Activated CD4-positive, alpha-beta T cell treated with anti-CD3 and anti-CD28 coated beads, Interleukin-2, amount 10 ng/mL, durations not matched to agents 7 days and 5 days (primary cell): ENCODE results near the gene DHX58. TPM values are rescaled to one million over a fixed set of nuclear protein-coding genes. Genes with fewer than 3 reads are reported as not detected.

Experiments used
- CTCF ChIA-PET: fragments of 350-600 bp; sonication (Branson Sonifier 250); formaldehyde crosslinking; loops from one replicate; lab custom pipeline; 2021; ENCODE audit warnings: antibody characterized with exemption; lab: Charles Lee
- POLR2A ChIA-PET: fragments of 350-600 bp; sonication (Branson Sonifier 250); formaldehyde crosslinking; loops from one replicate; lab custom pipeline; 2021; ENCODE audit warnings: antibody characterized with exemption; lab: Charles Lee
- DNase-seq: peaks from one replicate; pipeline ENCODE4 v3.0.0-alpha.2; 2020
- H3K27ac Mint-ChIP-seq: one replicate; pipeline ENCODE4 v1.8.0; 2021; ENCODE audit warnings: mild to moderate bottlenecking, moderate library complexity, mixed read lengths
- H3K27me3 Mint-ChIP-seq: one replicate; pipeline ENCODE4 v1.8.0; 2021; ENCODE audit warnings: mixed read lengths
- H3K36me3 Mint-ChIP-seq: one replicate; pipeline ENCODE4 v1.8.0; 2021; ENCODE audit warnings: low read depth, mixed read lengths
- H3K4me1 Mint-ChIP-seq: one replicate; pipeline ENCODE4 v1.8.0; 2021; ENCODE audit warnings: mixed read lengths
- H3K4me3 Mint-ChIP-seq: one replicate; pipeline ENCODE4 v1.8.0; 2021; ENCODE audit warnings: mild to moderate bottlenecking, moderate library complexity, mixed read lengths
- H3K9me3 Mint-ChIP-seq: one replicate; pipeline ENCODE4 v1.8.0; 2021; ENCODE audit warnings: mixed read lengths
- total RNA-seq, 2 experiments: library from RNA; stranded (reverse); gene quantifications; one replicate each; pipeline ENCODE4 v1.2.3, GENCODE V29; 2021

The DHX58 gene
- total RNA-seq, 2 experiments from 2014 or later, result 52.4 to 54.3 TPM

DNA sequence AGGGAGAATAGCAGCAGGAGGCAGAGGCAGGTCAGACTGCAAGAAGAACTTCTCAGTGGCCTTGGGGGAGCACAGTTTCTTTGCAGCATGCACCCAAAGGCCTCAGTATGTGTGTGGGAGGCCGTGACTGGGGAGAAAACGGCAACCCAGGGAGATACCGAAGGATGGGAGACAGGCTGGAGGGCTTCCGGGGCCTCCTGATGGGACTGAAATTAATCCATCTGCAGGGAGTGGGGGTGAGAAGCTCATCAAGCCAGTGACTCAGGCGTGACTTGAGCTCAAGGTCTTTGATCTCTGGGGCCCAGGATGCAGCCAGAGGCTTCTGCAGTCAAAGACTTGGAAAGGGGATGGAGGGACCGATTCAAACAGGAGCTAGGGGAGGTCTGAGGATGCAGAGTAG lies 57.0 kb downstream of the DHX58 start:
- H3K27me3 Mint-ChIP-seq, result peaks cover 39% of the 10 kb centered on the region
- CTCF ChIA-PET, result interaction anchor here (0.6 to 1.6 kb wide), 5 partner anchors 10 to 126 kb away, joined by 3 to 4 read pairs (median 3); no protein-coding TSS in a partner anchor

DNA sequence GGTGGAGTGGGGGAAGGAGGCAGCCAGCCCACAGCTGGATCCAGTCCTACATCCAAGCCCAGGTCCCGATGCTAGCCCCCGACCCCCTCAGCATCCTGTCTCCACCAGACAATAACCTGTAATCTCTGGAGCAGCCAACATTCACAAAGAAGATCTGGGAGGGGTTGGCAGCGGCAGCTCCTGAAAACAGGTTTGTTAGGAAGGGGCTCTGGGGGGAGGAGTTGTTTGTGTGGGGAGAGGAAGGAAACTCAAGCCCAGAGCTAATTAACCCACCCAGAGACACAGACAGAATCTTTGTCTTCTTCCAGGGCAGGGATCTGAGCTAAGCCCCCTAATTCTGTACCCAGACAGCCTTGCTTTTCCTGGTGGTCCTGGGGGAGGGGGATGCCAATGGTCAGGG lies 57.5 kb downstream of the DHX58 start:
- Mint-ChIP-seq H3K4me1 (peaks cover 7% of the 10 kb centered on the region), H3K27ac (no peak overlapping the region), H3K4me3 (no peak overlapping the region), H3K27me3 (peaks cover 39% of the 10 kb centered on the region), H3K36me3 (no peaks in the 10 kb centered on the region), H3K9me3 (no peaks in the 10 kb centered on the region)
- POLR2A ChIA-PET, result no interaction called here
- DNase-seq, result no peak
- CTCF ChIA-PET, result interaction anchor here (0.6 to 1.6 kb wide), 6 partner anchors 11 to 126 kb away, joined by 3 to 7 read pairs (median 4); no protein-coding TSS in a partner anchor

More for the DNA sequence above, 57.0 kb downstream of the DHX58 start:
- no peaks in the 10 kb centered on the region for H3K9me3 Mint-ChIP-seq
- no peak overlapping the region for H3K27ac Mint-ChIP-seq
- no peak for DNase-seq
- H3K36me3 Mint-ChIP-seq, result no peaks in the 10 kb centered on the region
- POLR2A ChIA-PET, result interaction anchor here (0.6 kb wide), 1 partner anchor 30 kb away, joined by 6 read pairs; no protein-coding TSS in a partner anchor
- no peak overlapping the region for H3K4me3 Mint-ChIP-seq
- peaks cover 11% of the 10 kb centered on the region for H3K4me1 Mint-ChIP-seq

DNA sequence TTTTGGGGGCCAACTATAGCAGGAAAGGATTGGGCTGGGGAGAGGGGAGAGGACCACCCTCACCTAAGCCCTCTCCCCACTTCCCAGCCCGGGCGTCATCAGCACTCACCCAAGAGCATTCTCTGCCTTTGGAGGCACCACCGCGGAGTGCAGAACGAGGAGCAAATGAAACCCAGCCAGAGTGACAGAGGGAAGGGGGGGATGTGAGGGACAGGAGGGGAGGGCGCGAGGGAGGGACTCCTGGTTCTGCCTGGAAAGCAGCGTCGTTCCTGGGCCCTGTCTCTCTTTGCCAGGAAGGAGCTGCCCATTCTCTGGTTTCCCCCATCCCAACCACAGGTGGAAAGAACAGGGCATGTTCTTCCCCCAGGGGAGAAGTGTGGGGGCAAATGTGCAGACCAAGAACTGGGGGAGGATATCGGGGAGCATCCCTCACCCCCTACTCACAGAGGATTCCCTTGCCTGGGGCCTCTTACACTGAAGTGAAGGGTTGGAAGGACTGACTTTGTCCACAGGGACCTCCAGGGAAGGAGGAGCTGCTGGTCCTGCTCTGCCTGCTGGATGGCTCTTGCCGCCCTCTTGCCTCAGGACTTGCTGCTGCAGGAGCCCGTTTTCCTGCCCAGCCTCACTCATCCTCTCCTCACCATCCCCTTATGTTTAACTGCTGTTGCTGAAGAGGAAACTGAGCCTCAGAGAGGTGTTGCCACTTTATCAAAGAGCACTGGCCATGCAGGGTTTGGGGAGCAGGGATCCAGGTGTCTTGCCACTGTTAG lies 58.6 kb downstream of the DHX58 start:
- no peaks in the 10 kb centered on the region for H3K9me3 Mint-ChIP-seq
- no peak overlapping the region for H3K27ac Mint-ChIP-seq
- no peaks in the 10 kb centered on the region for H3K36me3 Mint-ChIP-seq
- CTCF ChIA-PET, result interaction anchor here (1.6 kb wide), 1 partner anchor 28 kb away, joined by 7 read pairs; no protein-coding TSS in a partner anchor
- H3K4me3 Mint-ChIP-seq, result no peak overlapping the region
- POLR2A ChIA-PET, result no interaction called here
- H3K4me1 Mint-ChIP-seq, result peaks cover 10% of the 10 kb centered on the region
- H3K27me3 Mint-ChIP-seq, result peaks cover 49% of the 10 kb centered on the region
- no peak for DNase-seq

DNA sequence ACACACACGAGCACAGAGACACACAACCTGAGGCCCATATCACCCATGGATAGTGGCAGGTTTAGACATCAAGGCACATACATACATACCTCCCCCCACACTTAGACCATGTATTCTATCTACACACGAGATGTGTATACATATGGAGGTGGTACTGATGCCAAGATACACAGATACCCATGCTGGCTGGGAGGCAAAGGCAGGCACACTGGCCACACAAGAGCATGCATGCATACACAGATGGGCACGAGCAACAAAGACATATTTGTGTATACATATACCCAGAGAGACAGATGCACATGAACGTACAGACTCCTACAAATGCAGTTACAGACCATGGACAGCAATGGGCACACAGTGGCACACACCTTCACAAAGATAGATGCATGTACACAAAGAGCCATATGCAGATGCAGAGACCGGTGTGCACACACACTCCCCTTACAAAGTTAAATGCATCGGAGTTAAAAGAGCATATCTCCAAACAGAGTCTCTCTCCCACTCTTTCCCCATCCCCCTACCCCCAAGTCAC lies 60.1 kb downstream of the DHX58 start:
- POLR2A ChIA-PET, result no interaction called here
- Mint-ChIP-seq H3K4me3 (no peak overlapping the region), H3K27ac (no peak overlapping the region), H3K4me1 (peaks cover 10% of the 10 kb centered on the region), H3K36me3 (no peaks in the 10 kb centered on the region), H3K9me3 (no peaks in the 10 kb centered on the region), H3K27me3 (peaks cover 58% of the 10 kb centered on the region)
- CTCF ChIA-PET, result interaction anchor here (1.6 kb wide), 2 partner anchors 11 to 13 kb away, joined by 3 to 4 read pairs; no protein-coding TSS in a partner anchor
- DNase-seq, result no peak

DNA sequence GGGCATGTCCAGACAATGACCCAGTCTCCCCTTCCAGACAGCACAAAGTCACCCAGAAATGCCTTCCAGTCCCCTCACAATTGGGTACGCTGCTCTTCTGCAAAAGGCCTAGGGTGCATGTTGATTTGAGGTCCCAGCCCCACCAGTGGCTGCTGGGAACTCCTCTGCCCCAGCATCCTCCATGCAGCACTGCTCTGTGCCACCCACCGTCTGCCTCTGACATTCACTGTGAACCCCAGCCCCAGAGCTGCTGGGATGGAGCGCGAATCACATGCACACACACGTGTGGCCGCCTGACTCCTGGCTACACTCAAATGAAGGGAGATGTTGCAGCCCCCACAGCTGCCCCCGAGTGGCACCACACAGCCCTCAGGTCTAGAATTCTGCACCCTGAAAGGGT lies 60.9 kb downstream of the DHX58 start:
- POLR2A ChIA-PET, result no interaction called here
- peaks cover 58% of the 10 kb centered on the region for H3K27me3 Mint-ChIP-seq

More for the DNA sequence above, 60.9 kb downstream of the DHX58 start:
- no peak overlapping the region for H3K4me3 Mint-ChIP-seq
- DNase-seq, result no peak
- CTCF ChIA-PET, result interaction anchor here (1.2 to 1.6 kb wide), 3 partner anchors 10 to 12 kb away, joined by 3 to 4 read pairs (median 3); no protein-coding TSS in a partner anchor
- H3K4me1 Mint-ChIP-seq, result peaks cover 10% of the 10 kb centered on the region
- no peaks in the 10 kb centered on the region for H3K9me3 Mint-ChIP-seq
- H3K27ac Mint-ChIP-seq, result no peak overlapping the region
- no peaks in the 10 kb centered on the region for H3K36me3 Mint-ChIP-seq

Other genes with a start within 250 kb of the DHX58 start
- 10 to 100 TPM; 13.2 to 13.9 TPM for gene KLHL11, start 247.3 kb downstream of the DHX58 start, total RNA-seq
- 100 to 1,000 TPM; 143 to 150 TPM for gene ACLY, start 193.8 kb downstream of the DHX58 start, total RNA-seq
- under 1 TPM; 0.40 to 0.42 TPM for gene ODAD4, start 182.1 kb downstream of the DHX58 start, total RNA-seq
- gene CNP, start 145.9 kb downstream of the DHX58 start, total RNA-seq, result 10 to 100 TPM; 81.2 to 97.5 TPM
- 10 to 100 TPM; 93.3 to 94.8 TPM for gene DNAJC7, start 95.3 kb downstream of the DHX58 start, total RNA-seq
- gene NKIRAS2, start 92.6 kb downstream of the DHX58 start, total RNA-seq, result 10 to 100 TPM; 23.3 to 25.5 TPM
- gene C17orf113, start 62.1 kb downstream of the DHX58 start, total RNA-seq, result under 1 TPM in 1 of 2 experiments, not detected in 1; 0.04 TPM
- gene ZNF385C, start 14.2 kb downstream of the DHX58 start, total RNA-seq, result not detected
- 10 to 100 TPM; 47.9 to 48.3 TPM for gene KAT2A, start 8.7 kb upstream of the DHX58 start, total RNA-seq
- not detected for gene HSPB9, start 10.1 kb upstream of the DHX58 start, total RNA-seq
- 100 to 1,000 TPM in 1 of 2 experiments, 10 to 100 TPM in 1; 97.1 to 108 TPM for gene RAB5C, start 42.3 kb upstream of the DHX58 start, total RNA-seq
- gene KCNH4, start 68.4 kb upstream of the DHX58 start, total RNA-seq, result under 1 TPM; 0.15 to 0.17 TPM
- gene HCRT, start 72.7 kb upstream of the DHX58 start, total RNA-seq, result not detected
- gene GHDC, start 81.8 kb upstream of the DHX58 start, total RNA-seq, result 10 to 100 TPM; 15.3 to 15.5 TPM
- 100 to 1,000 TPM; 150 to 164 TPM for gene STAT5B, start 163.7 kb upstream of the DHX58 start, total RNA-seq
- 100 to 1,000 TPM in 1 of 2 experiments, 10 to 100 TPM in 1; 99.5 to 108 TPM for gene STAT5A, start 175.8 kb upstream of the DHX58 start, total RNA-seq